Ramos (cell line): Measurements from ENCODE around the gene HNRNPD.
"Not testable (repeated sequence)": the region's sequence is repeated elsewhere in the genome, so short reads cannot be mapped to it uniquely, and the experiment has no call there.

ENCODE experiments used
- in situ Hi-C: fragments of 300-500 bp; cut with MboI; formaldehyde crosslinking; loops from one replicate; pipeline ENCODE4 v1.14.3; 2022; ENCODE audit warnings: low sequenced_read_pairs; ENCODE audit not compliant: unreplicated experiment

The HNRNPD gene

DNA sequence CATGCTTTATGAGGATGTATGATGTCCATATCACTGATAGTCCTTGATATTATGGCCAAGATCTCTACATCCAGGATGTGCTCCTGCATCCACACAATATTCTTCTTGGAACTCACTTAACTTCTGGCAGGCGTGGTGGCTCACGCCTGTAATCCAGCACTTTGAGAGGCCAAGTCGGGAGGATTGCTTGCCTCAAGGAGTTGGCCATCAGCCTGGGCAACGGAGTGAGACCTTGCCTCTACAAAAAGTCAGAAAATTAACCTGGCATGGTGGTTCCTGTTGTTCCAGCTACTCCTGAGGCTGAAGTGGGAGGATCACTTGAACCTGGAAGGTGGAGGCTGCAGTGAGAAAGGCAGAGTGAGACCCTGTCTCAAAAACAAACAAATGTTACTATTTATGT is 2.3 kb upstream of the HNRNPD start:
- in situ Hi-C loops = loop anchor here (5.0 kb wide), 1 partner anchor 51 kb away; no protein-coding TSS in a partner anchor

- in situ Hi-C loops = no loop called here
Measured at GRCh38 chr4:82373486-82373815, 340 bp downstream of the HNRNPD start.

- in situ Hi-C loops = no loop called here
Measured at GRCh38 chr4:82372517-82373485, 990 bp downstream of the HNRNPD start.

GRCh38 chr4:82371497-82371896 is 2.3 kb downstream of the HNRNPD start:
- in situ Hi-C loops = no loop called here

DNA sequence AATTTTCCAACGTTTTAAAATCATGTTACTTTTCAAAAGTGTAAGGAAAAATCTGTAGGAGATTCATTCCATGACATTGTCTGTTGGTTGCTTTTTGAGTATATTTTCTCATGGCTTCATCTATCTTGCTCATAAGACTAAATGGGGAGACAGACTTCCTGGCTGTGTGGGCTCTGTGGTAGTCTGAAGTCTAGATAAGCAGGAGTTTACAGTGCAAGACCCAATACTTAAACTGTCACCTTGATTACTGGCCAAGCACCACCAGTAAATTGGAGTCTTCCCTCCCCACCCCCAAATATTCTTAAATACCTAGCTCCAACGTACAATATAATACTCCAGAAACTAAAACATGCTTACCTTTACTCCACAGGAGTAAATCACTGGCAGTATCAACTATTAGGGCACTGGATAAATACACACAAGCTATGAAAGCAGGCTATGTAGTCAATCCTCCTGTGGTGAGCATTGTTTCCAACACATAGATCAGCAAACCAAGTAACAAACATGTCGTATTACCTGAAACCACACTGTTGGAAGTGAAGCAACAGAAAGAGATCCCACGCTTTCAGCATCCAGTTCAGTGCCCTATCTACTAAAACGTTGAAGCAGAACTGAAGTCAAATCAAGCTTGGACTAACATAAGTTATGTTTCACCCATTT is 6.2 kb downstream of the HNRNPD start:
- in situ Hi-C loops = no loop called here

DNA sequence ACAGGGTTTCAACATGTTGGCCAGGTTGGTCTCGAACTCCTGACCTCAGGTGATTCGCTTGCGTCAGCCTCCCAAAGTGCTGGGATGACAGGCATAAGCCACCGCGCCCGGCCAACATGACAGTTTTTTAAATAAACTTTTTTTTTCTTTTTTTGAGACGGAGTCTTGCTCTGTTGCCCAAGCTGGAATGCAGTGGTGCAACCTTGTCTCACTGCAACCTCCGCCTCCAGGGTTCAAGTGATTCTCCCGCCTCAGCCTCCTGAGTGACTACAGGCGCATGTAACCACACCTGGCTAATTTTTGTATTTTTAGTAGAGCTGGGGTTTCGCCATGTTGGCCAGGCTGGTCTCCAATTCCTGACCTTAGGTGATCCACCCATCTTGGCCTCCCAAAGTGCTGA is 7.4 kb downstream of the HNRNPD start:
- in situ Hi-C loops = not testable (repeated sequence)

- in situ Hi-C loops = no loop called here
Measured at GRCh38 chr4:82363896-82364487, 9.8 kb downstream of the HNRNPD start.

DNA sequence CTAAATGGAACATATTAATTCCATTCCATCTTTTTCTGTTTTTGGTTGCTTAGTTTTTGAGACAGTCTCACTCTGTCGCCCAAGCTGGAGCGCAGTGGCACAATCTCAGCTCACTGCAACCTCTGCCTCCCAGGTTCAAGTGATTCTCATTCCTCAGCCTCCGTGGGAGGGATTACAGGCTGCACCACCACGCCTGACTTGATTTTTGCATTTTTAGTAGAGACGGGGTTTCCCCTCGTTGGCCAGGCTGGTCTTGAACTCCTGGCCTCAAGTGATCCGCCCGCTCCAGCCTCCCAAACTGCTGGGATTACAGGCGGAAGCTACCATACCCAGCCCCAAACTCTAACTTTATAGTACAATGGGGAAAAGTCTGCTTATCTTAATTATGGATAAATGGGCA is 11.2 kb downstream of the HNRNPD start:
- in situ Hi-C loops = no loop called here

GRCh38 chr4:82360298-82361177 is 13.3 kb downstream of the HNRNPD start:
- in situ Hi-C loops = no loop called here

GRCh38 chr4:82358847-82359246 is 14.9 kb downstream of the HNRNPD start:
- in situ Hi-C loops = no loop called here

DNA sequence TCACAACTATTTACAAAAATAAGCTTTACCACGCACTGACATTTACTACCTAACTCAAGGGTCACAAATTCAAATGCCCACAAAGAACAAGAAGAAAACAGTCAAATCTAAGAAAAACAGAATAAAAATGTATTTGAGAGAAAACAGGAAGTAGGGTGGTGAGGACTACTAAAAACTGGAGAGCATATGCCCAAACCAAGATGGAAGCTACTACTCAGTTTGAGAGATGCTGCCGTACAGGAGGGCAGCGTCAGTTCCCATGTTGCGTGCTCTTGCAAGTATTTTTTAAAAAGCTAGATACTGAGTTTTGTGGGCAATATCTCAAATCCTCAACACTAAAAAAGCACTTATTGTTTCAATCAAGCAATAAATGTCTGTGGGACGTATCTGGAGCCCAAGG is 16.2 kb downstream of the HNRNPD start:
- in situ Hi-C loops = no loop called here

DNA sequence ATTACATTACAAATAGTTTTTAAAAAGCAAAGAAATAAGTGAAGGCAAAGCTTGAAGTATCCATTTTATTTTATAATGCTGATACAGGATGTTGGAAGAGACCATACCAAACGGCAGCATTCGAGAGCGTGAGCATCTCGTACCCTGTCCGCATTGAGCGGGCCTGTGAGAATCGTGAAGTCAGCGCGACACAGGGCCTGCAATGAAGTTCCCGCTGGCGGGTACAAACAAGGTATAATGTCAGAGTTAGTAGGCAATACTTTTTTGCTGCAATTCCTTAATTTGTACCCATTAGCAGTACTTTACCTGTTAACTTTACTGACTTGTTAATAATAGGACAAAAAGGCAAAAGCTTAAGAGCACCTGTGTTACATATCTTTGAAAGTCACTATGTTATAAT is 19.0 kb downstream of the HNRNPD start:
- in situ Hi-C loops = no loop called here

DNA sequence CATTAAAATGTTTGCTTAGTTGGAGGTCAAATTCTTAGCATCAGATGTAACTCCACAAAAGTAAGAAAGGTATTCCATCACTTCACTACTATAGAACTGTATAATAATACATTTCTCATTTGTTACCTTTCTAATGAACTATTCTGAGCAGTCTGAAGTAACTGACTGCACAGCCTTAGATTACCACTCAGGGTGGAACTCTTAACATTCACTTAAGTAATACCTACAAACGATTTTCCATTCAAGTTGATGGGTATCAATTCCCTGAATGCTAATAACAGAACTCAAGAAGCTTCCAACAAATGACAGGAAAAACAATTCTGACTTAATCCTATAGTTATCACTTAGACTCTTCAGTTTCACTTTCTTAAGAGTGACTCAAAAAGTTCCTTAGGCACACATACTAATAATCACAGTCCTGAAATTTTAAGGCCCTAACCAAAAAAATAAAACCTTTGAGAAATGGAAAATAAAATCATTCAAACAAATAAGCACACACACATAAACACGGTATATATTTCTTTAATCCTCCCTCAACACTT is 20.9 kb downstream of the HNRNPD start:
- in situ Hi-C loops = no loop called here

DNA sequence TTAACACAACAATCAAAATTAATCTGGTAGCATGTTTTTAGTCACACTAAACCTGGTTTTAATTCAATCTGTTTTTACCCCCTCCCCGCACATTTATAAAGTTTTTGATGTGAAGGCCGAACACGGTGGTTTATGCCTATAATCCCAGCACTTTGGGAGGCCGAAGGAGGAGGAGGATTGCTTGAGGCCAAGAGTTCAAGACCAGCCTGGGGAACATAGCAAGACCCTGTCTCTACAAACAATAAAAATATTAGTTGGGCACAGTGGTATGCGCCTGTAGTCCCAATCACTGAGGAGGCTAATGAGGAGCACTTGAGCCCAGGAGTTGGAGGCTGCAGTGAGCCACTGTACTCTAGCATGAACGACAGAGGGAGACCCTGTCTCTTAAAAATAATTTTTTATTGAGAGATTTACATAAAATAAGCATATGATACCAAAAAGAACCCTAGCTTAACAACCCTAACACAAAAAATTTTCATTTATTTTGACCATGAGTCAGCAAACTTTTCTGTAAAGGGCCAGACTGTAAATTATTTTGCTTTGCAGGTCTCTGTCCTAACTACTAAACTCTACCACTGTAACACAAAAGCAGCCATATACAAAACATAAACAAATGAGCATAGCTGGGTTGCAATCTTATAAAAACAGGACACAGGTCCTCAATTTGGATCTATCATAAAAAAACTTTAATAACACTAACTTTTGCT is 21.5 kb downstream of the HNRNPD start:
- in situ Hi-C loops = no loop called here

DNA sequence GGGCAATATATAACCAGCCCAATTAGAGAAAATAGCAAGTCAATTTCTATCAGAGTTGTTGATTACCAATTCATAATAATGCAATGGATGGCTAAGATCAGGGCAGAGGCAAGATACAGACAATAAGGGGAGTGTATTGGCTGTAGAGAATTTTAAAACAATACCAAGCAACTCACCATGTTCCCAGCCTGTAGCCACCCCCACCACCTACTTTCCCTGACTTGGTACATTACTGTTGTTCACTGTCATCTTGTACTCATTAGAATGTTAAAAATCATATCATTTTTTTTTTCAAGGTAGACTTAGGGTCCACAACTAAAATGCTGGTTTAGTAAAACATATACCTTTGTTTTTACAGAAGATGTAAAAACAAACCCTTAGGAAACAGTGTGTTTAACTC is 27.7 kb downstream of the HNRNPD start:
- in situ Hi-C loops = no loop called here

DNA sequence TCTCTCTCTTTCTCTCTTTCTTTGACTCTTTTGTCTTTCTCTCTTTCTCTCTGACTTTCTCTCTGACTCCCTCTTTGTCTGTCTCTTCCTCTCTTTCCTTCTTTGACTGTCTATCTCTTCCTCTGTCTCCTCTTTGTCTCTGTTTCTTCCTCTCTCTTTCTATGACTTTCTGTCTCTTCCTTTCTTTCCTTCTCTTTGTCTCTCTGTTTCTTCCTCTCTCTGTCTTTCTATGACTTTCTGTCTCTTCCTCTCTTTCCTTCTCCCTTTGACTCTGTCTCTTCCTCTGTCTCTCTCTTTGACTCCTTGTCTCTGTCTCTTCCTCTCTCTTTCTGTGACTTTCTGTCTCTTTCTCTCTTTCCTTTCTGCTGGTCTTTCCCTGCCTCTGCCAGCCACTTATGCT is 38.7 kb downstream of the HNRNPD start:
- in situ Hi-C loops = no loop called here

- in situ Hi-C loops = not testable (repeated sequence)
Measured at GRCh38 chr4:82333641-82334040, 40.1 kb downstream of the HNRNPD start.

- in situ Hi-C loops = no loop called here
Measured at GRCh38 chr4:82331814-82332213, 42.0 kb downstream of the HNRNPD start.

DNA sequence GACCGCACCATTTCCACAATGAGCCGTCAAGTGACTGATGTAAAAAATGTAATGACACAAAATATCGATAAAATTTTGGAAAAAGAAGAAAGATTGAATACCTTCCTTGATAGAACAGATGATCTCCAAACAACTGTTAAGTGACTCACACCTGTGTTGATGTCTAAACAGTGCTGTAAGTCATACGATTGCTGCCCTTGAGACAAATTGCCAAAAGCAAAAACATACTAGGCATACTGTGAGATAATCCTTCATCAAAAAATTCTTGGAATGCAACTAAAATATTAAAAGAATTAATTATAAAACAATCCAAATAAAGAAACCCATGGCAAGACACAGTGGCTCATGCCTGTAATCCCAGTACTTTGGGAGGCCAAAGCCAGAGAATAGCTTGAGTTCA is 53.4 kb downstream of the HNRNPD start:
- in situ Hi-C loops = no loop called here
